A549 (cell line): ENCODE measurements around the gene ZNF700. TPM values are rescaled to one million over a fixed set of nuclear protein-coding genes. Genes with fewer than 3 reads are reported as not detected.

Experiments
- ATAC-seq, 2 experiments: fragments of 200-7000 bp in 1 of 2; fragments of >200 bp in 1 of 2; cut with Nextera tagmentation in 1 of 2; cut with Tn5 transposase in 1 of 2; 3 replicates each; pipeline versions ENCODE4 v1.8.0 to v1.9.1; 2018 to 2020; ENCODE audit warnings: mild to moderate bottlenecking in 1 of 2, moderate library complexity in 1 of 2
- CTCF ChIA-PET: fragments of 300-600 bp; sonication (Branson Sonifier 250); formaldehyde crosslinking; extraction: SDS; loops from one replicate; lab custom pipeline; 2021; ENCODE audit warnings: antibody characterized with exemption, inconsistent platforms; lab: Yijun Ruan, JAX
- POLR2A ChIA-PET: fragments of 350-600 bp; formaldehyde crosslinking; extraction: SDS; loops from one replicate; lab custom pipeline; 2021; ENCODE audit warnings: antibody characterized with exemption, inconsistent platforms; lab: Yijun Ruan, JAX
- DNase-seq, 2 experiments: peaks; one replicate each; pipeline versions ENCODE4 v3.0.0 to v3.0.0-alpha.2; 2011 to 2016; ENCODE audit warnings: low read depth in 1 of 2, low spot score in 1 of 2
- FAIRE-seq: peaks from 2 replicates; lab custom pipeline; 2011; peaks lifted over from hg19 to GRCh38; lab: Jason Lieb, UNC
- H3K27ac ChIP-seq, 2 experiments: fragments of >200 bp; sonication (Bioruptor Twin); formaldehyde crosslinking; 3 replicates each; pipeline ENCODE4 v1.5.1; 2016 to 2017
- H3K4me1 ChIP-seq: fragments of >200 bp; sonication (Bioruptor Twin); formaldehyde crosslinking; 3 replicates; pipeline ENCODE4 v1.6.1; 2016
- H3K4me2 ChIP-seq: fragments of >200 bp; sonication (Bioruptor Twin); formaldehyde crosslinking; 3 replicates; pipeline ENCODE4 v1.6.1; 2016
- H3K4me3 ChIP-seq: fragments of >200 bp; sonication (Bioruptor Twin); formaldehyde crosslinking; 3 replicates; pipeline ENCODE4 v1.5.1; 2016
- H3K9me3 ChIP-seq: fragments of >200 bp; sonication (Bioruptor Twin); formaldehyde crosslinking; 3 replicates; pipeline ENCODE4 v1.6.1; 2016
- CBX2 ChIP-seq: fragments of 200-600 bp; sonication (generic); IDR thresholded peaks from 2 replicates; pipeline ENCODE4 v1.6.1; 2016; ENCODE audit warnings: low read depth, mild to moderate bottlenecking, borderline replicate concordance
- CBX8 ChIP-seq: fragments of 200-600 bp; sonication (generic); IDR thresholded peaks from 2 replicates; pipeline ENCODE4 v1.6.1; 2016
- CHD2 ChIP-seq: fragments of 150-350 bp; IDR thresholded peaks from 2 replicates; pipeline ENCODE4 v1.6.1; 2014; ENCODE audit warnings: low read length; ENCODE audit not compliant: partially characterized antibody
- EHMT2 ChIP-seq: fragments of 200-600 bp; sonication (generic); IDR thresholded peaks from 2 replicates; pipeline ENCODE4 v1.6.1; 2016; ENCODE audit warnings: antibody characterized with exemption, low read depth, mild to moderate bottlenecking, moderate library complexity
- FOSB ChIP-seq: fragments of 250-450 bp; sonication (Bioruptor Pico); IDR thresholded peaks from 2 replicates; pipeline ENCODE4 v1.5.0; 2020; ENCODE audit warnings: mild to moderate bottlenecking, moderate library complexity
- FOXS1 ChIP-seq: fragments of 250-450 bp; sonication (Bioruptor Pico); IDR thresholded peaks from 2 replicates; pipeline ENCODE4 v1.5.0; 2020; ENCODE audit warnings: mild to moderate bottlenecking, moderate library complexity
- HEYL ChIP-seq: fragments of 250-450 bp; sonication (Bioruptor Pico); IDR thresholded peaks from 2 replicates; pipeline ENCODE4 v1.8.0; 2021; ENCODE audit warnings: mild to moderate bottlenecking, moderate library complexity
- HOXB5 ChIP-seq: fragments of 250-450 bp; sonication (Bioruptor Pico); IDR thresholded peaks from 2 replicates; pipeline ENCODE4 v1.5.0; 2020; ENCODE audit warnings: mild to moderate bottlenecking, moderate library complexity
- JUNB ChIP-seq: fragments of >200 bp; sonication (Bioruptor Twin); formaldehyde crosslinking; IDR thresholded peaks from 2 replicates; pipeline ENCODE4 v1.6.1; 2016
- KDM1A ChIP-seq: fragments of 200-600 bp; sonication (generic); IDR thresholded peaks from 2 replicates; pipeline ENCODE4 v1.6.1; 2016; ENCODE audit warnings: low read depth, mild to moderate bottlenecking
- KDM5A ChIP-seq: fragments of 200-600 bp; sonication (generic); IDR thresholded peaks from 2 replicates; pipeline ENCODE4 v1.6.1; 2016; ENCODE audit warnings: antibody characterized with exemption, mild to moderate bottlenecking
- MAFK ChIP-seq: fragments of 450-650 bp; IDR thresholded peaks from 2 replicates; pipeline ENCODE4 v1.6.1; 2014; ENCODE audit not compliant: partially characterized antibody
- MAX ChIP-seq: IDR thresholded peaks from 2 replicates; pipeline ENCODE4 v1.6.1; 2012
- NPAS2 ChIP-seq: fragments of 250-450 bp; sonication (Bioruptor Pico); IDR thresholded peaks from 2 replicates; pipeline ENCODE4 v1.8.0; 2022; ENCODE audit warnings: mild to moderate bottlenecking, moderate library complexity, borderline replicate concordance
- PBX3 ChIP-seq: IDR thresholded peaks from 2 replicates; pipeline ENCODE4 v1.6.1; 2012
- PHF8 ChIP-seq: fragments of 200-600 bp; sonication (generic); IDR thresholded peaks from 2 replicates; pipeline ENCODE4 v1.6.1; 2016; ENCODE audit warnings: low read depth, mild to moderate bottlenecking, antibody characterized with exemption, moderate library complexity, borderline replicate concordance
- RCOR1 ChIP-seq: fragments of 150-350 bp; IDR thresholded peaks from 2 replicates; pipeline ENCODE4 v1.6.1; 2014; ENCODE audit warnings: antibody characterized with exemption, low read length, low read depth
- RNF2 ChIP-seq: fragments of 200-600 bp; sonication (generic); IDR thresholded peaks from 2 replicates; pipeline ENCODE4 v1.6.1; 2016; ENCODE audit warnings: low read depth, mild to moderate bottlenecking, antibody characterized with exemption, moderate library complexity, borderline replicate concordance
- TP53 ChIP-seq: fragments of 250-450 bp; sonication (Bioruptor Pico); IDR thresholded peaks from 2 replicates; pipeline ENCODE4 v1.5.0; 2021; ENCODE audit warnings: mild to moderate bottlenecking, moderate library complexity
- ZC3H11A ChIP-seq: fragments of 450-650 bp; IDR thresholded peaks from 2 replicates; pipeline ENCODE4 v1.6.1; 2014; ENCODE audit warnings: antibody characterized with exemption, mild to moderate bottlenecking
- ZFP36 ChIP-seq: fragments of 450-650 bp; IDR thresholded peaks from 2 replicates; pipeline ENCODE4 v1.6.1; 2014; ENCODE audit warnings: borderline replicate concordance; ENCODE audit not compliant: partially characterized antibody
- ZSCAN20 ChIP-seq: fragments of 250-450 bp; sonication (Bioruptor Pico); IDR thresholded peaks from 2 replicates; pipeline ENCODE4 v1.8.0; 2022; ENCODE audit warnings: mild to moderate bottlenecking, moderate library complexity
- WGBS: methylation state at CpG from one replicate; pipeline ENCODE4 v1.1.6; 2017; ENCODE audit errors: missing lambda C conversion rate; 5-methylcytosine and 5-hydroxymethylcytosine counted together
- polyA plus RNA-seq, 4 experiments: library from polyadenylated mRNA; depleted of rRNA in 3 of 4; stranded (reverse); fragments of >200 nt; fragmentation: RNase III in 1 of 4; extraction: RNeasy Plus Mini Kit Qiagen cat#74134 plus additional on column Dnase treatment in 1 of 4; gene quantifications; 2 replicates in 3 of 4; 3 replicates in 1 of 4; pipeline ENCODE4 v1.2.3, GENCODE V29; 2011 to 2017

ZNF700 gene
- polyA plus RNA-seq, 2 of the 4 experiments (the other 2 are of a cell fraction) = 0.30 to 0.43 TPM

- Histone ChIP-seq H3K27ac (no peak overlapping the region), H3K4me2 (no peak overlapping the region), H3K4me3 (no peak overlapping the region), H3K9me3 (0 out of 3 replicates have a peak, but pooled peaks cover 6% of the 10 kb centered on the region), H3K4me1 (no peaks in the 10 kb centered on the region)
- no peak for TF ChIP-seq FOXS1
- DNase-seq (no peak), FAIRE-seq (no peak), ATAC-seq (no peak)
- ChIA-PET POLR2A (no interaction called here), CTCF (interaction anchor here (0.6 kb wide), 1 partner anchor 176 kb away, joined by 3 read pairs; no protein-coding TSS in a partner anchor)
- WGBS = 20% methylated on average over 5 of the region's 5 CpGs
Measured at GRCh38 chr19:11973019-11973810, 48.3 kb downstream of the ZNF700 start.

- peaks cover 27% of the 10 kb centered on the region; the same call in 2 of the 3 replicates for H3K9me3 ChIP-seq
Measured at GRCh38 chr19:11978492-11979100, 53.7 kb downstream of the ZNF700 start.

GRCh38 chr19:11979527-11979926 is 54.6 kb downstream of the ZNF700 start:
- H3K4me1 ChIP-seq = no peaks in the 10 kb centered on the region
- H3K4me2 ChIP-seq = no peak overlapping the region
- no peak for TF ChIP-seq FOSB (CRISPR knock-in tag)
- TF ChIP-seq RNF2 = no peak
- no peak for TF ChIP-seq MAX
- no peak for TF ChIP-seq KDM1A
- H3K27ac ChIP-seq = no peak overlapping the region
- H3K9me3 ChIP-seq = peaks cover 27% of the 10 kb centered on the region; the same call in 2 of the 3 replicates
- DNase-seq (no peak), ATAC-seq (no peak), FAIRE-seq (no peak)
- WGBS = 7% methylated on average over 4 of the region's 4 CpGs
- CTCF ChIA-PET = no interaction called here
- H3K4me3 ChIP-seq = no peak overlapping the region
- POLR2A ChIA-PET = no interaction called here

More at GRCh38 chr19:11978492-11979100, 53.7 kb downstream of the ZNF700 start:
- no peak overlapping the region for H3K27ac ChIP-seq
- 32% methylated on average over 9 of the region's 9 CpGs for WGBS
- no peak for ATAC-seq
- POLR2A ChIA-PET = no interaction called here
- no peaks in the 10 kb centered on the region for H3K4me1 ChIP-seq
- H3K4me3 ChIP-seq = no peak overlapping the region
- FAIRE-seq = no peak
- TF ChIP-seq PHF8 = no peak
- no peak for TF ChIP-seq JUNB
- TF ChIP-seq FOXS1 = no peak
- TF ChIP-seq TP53 = no peak
- TF ChIP-seq HEYL = no peak
- no peak for TF ChIP-seq ZSCAN20 (CRISPR knock-in tag)
- no peak for DNase-seq
- CTCF ChIA-PET = no interaction called here
- H3K4me2 ChIP-seq = no peak overlapping the region

GRCh38 chr19:11982526-11982925 is 57.6 kb downstream of the ZNF700 start:
- TF ChIP-seq CBX8 (no peak), HOXB5 (CRISPR knock-in tag) (no peak), PBX3 (no peak)
- CTCF ChIA-PET = no interaction called here
- DNase-seq = no peak
- ATAC-seq = no peak
- FAIRE-seq = no peak
- 51% methylated on average over 4 of the region's 4 CpGs for WGBS
- H3K4me3 ChIP-seq = no peak overlapping the region
- H3K4me1 ChIP-seq = no peaks in the 10 kb centered on the region
- H3K9me3 ChIP-seq = peaks cover 21% of the 10 kb centered on the region; the same call in 2 of the 3 replicates
- no peak overlapping the region for H3K27ac ChIP-seq
- POLR2A ChIA-PET = no interaction called here
- no peak overlapping the region for H3K4me2 ChIP-seq

GRCh38 chr19:11984986-11985385 is 60.1 kb downstream of the ZNF700 start:
- ChIA-PET CTCF (no interaction called here), POLR2A (no interaction called here)
- no peak for TF ChIP-seq ZFP36
- no peak for TF ChIP-seq EHMT2
- no peak for TF ChIP-seq ZC3H11A
- no peak for TF ChIP-seq KDM5A
- no peak for TF ChIP-seq NPAS2 (CRISPR knock-in tag)
- TF ChIP-seq CBX2 = no peak
- no peak for TF ChIP-seq MAFK
- TF ChIP-seq HEYL = no peak
- no peak for TF ChIP-seq RCOR1
- no peak for TF ChIP-seq CHD2
- 0% methylated on average over 1 of the region's 5 CpGs for WGBS
- H3K4me3 ChIP-seq = no peak overlapping the region
- peaks cover 10% of the 10 kb centered on the region; the same call in 1 of the 3 replicates for H3K9me3 ChIP-seq
- no peak for DNase-seq
- H3K4me1 ChIP-seq = no peaks in the 10 kb centered on the region
- no peak for ATAC-seq
- H3K4me2 ChIP-seq = no peak overlapping the region
- no peak overlapping the region for H3K27ac ChIP-seq
- no peak for FAIRE-seq
